GM18508 (cell line): ENCODE data around the gene GSDME.
A peak's percentile ranks its signal among the peaks of the same experiment; 100 is the strongest.

Experiments used
- ATAC-seq: cut with Tn5 transposase; IDR thresholded peaks from one replicate; pipeline ENCODE4 v1.9.1; 2021; ENCODE audit warnings: moderate number of reproducible peaks; ENCODE audit not compliant: insufficient read depth, unreplicated experiment

The GSDME gene

DNA sequence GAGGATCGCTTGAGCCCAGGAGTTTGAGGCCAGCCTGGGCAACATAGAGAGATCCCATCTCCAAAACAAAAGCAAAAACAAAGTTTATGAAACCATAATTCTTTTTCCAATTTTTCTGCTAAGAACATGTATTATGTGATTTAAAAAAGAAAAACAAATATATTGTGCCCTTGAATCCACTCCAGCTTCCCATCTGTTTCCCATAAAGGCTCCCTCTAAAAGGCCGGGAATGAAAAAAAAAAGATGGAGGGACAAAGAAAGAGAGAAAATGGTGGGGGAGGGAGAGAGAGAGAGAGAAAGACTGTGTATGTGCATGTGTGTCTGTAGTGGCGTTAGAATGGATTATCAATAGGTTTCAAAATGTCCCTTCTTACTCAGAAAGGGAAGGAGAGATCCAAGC, 20.5 kb upstream of the GSDME start:
- ATAC-seq, result no peak

- ATAC-seq, result no peak
These were observed 16.4 kb upstream of the GSDME start for GRCh38 chr7:24773646-24774045.

DNA sequence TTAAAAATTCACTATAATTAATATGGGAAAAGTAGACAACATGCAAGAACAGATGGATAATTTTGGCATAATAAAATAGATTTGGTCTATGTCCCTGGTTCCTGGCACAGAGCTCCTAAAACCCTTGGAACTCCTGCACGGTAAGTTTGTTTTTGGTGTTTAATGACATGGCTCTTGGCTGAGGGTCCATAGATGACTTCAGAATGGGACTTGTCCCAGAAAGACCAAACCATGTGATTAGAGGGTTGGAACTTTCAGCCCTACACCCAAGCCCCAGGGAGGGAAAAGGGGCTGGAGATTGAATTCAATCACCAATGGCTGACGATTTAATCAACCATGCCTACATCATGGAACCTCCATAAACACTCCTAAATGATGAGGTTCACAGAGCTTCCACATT, 12.6 kb upstream of the GSDME start:
- ATAC-seq, result no peak

DNA sequence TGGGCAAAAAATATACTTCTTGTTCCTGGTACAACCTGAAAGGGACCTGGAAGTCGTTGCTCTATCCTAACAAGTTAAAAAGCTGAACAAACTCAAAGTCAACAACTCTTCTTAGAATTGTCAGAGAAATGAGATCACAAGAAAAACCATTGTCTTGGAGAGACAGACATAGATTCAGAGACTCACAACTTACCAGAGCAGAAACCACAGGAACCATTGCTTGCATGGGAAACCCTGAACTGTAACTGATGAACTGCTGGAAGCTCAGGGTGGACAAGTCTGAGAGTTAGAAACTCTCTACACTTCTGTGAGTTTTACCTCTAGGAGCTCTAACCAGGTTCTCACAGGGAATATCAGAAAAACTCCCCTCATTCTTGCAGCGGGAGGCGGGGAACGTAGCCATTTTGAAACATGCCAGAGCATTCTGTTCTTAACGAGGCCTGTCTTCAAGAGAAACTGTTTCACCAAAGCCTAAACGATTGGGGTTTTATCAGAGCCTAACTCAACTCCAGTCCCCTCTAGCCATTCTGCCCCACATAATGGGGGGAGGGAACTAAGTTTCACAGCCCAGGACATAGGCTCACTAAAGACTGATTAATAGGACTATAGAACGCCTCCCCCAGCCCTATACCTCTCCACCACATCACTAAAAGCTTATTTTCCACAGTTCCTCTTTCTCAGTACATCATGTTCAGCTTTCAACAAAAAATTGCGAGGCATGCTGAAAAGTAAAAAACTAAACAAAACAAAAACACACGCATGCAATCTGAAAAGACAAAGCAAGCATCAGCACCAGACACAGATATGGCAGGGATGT, 12.0 kb upstream of the GSDME start:
- ATAC-seq, result no peak

DNA sequence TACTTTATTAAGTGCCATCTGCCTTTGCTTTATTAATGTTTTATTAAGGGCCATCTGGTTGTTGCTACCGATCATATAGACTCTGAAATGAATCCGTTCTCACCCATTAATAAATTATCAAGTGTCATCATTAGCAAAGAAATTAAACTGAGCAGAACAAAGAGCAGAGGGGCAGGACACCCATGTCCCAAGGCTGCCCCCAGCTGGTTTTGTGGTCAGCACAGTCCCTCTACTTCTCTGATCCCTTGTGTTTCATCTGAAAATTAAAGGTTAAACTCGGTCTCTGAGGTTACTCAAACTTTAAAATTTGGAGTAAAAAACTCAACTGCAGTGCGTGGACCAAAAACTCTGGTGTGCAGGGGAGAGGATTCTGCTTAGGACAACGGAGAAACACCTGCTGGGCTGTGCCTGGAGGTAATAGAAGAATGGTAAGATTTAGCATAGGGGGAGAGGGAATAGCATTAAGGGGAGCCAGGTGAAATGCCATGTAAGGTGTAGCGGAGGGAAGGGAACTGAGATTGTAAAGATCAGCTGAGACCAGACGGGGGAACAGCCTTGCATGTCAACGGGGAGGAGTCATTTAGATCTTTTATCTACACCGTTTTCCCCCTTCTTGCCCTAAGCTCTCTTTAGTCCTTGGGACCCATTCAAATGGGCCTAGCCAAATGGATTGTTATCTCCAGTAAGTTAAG, 10.8 kb upstream of the GSDME start:
- ATAC-seq, result no peak

GRCh38 chr7:24764972-24765744, 7.9 kb upstream of the GSDME start:
- ATAC-seq, result no peak

GRCh38 chr7:24764011-24764410, 6.7 kb upstream of the GSDME start:
- ATAC-seq, result no peak

- no peak for ATAC-seq
These were observed 6.1 kb upstream of the GSDME start for GRCh38 chr7:24763303-24763901.

GRCh38 chr7:24762771-24763170, 5.5 kb upstream of the GSDME start:
- ATAC-seq, result no peak

DNA sequence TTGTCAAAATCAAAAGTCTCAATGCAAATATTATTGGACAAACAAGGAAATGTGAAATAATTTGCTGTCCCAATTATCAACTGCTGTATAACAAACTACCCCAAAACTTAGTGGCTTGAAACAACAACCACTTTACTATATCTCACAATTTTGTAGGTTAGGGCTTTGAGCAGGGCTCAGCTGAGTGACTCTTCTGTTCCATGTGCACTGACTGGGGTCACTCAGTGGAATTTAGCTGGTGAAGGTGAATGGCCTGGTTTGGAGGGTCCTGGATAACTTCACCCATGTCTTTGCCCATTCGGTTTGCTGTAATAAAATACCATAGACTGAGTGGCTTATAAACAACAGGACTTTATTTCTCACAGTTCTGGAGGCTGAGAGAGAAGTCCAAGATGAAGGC, 3.7 kb upstream of the GSDME start:
- ATAC-seq, result no peak

DNA sequence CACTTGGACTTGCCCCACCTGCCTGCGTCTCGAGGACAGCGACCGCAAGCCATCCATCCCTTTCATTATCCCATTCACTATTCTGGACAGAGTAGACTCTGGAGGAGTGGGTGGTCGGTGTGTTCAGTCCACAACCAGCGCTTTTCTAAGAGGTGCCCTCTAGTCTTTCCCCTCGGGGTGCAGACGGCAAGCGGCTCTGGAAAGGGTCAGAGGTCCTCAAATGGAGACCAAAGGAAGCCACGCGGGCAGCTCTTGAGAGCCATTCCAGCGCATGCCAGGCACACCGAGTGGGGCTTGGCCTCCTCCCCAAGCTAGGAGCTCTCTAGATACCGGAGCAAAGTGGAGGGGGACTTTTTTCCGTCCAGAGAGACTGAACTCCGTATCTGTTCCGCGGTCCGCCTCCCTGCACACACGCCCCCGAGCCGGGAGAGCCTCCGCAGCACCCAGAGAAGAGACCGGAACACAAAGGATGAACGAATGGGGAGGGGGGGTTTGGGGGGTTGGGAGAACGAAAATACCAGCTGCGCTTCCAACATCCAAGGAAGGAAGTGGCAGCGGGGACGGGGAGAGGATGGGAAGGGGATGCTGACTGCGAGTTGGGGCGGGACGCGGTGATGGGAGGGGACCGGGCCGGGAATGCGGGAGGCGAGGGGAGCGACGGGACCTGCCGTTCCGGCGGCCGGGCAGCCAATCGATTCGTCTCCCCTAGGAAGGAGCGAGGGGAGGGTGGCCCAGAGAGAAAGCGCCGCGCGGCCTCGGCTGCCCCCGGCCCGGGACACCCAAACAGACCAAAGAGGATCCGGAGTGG, 515 bp downstream of the GSDME start:
- no peak for ATAC-seq

DNA sequence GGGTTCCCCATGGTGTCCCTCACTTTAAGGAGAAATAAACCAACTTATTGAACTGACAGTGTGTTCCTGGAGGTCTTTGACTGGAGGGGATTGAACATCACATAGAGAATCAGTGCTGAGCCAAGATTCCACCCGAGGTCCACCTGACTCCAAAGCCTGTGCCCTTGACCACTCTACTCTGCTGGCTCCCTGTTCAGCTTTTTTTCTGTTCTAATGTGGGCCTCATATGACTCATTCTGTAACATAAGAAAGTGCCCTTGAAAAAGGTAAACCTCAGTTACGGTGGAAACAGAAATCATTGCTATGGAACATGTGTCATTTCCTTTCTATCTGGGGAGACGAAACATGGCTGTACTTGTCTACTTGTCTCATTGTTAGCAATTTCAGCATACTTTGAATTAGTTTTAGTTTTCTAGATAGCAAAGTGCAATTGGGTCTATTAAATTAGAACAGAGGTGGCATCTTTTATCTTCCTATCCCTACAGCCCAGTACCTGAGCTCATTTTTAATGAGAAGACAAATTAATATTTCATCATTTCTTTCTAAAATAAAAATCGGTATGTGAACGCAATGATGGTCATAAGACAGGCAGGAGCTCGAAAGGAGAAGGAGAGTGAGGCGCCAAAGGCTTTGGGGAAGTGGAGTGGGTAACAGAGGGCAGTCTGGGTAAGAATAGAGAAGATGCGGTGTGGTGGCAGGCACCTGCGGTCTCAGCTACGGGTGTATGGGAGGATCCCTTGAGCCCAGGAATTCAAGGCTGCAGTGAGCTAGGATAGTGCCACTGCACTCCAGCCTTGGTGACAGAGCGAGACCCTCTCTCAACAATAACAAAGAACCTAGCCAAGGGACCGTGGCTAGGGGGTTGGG, 1.5 kb downstream of the GSDME start:
- ATAC-seq, result peak; percentile 76

GRCh38 chr7:24754906-24755506, 2.3 kb downstream of the GSDME start:
- no peak for ATAC-seq

- ATAC-seq, result no peak
These were observed 5.0 kb downstream of the GSDME start for GRCh38 chr7:24752073-24752800.

DNA sequence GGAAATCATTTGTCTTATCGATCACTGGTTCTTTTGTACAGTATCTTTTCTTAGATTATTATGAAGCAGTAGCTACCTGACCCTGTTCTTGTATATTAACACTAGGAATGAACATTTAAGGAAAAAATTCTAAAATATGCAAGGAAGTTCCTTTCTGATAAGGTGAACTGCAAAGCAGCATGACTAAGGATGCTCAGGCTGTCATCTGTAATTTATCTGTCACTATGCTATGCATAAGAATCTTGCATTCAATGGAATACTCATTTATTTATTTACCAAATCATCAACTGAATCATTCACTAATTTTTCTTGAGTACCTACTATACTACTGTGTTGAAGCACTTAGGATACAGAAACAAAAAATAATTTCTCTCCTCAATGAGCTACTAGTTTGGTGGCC, 5.8 kb downstream of the GSDME start:
- ATAC-seq, result no peak

- no peak for ATAC-seq
These were observed 6.7 kb downstream of the GSDME start for GRCh38 chr7:24750441-24751055.

GRCh38 chr7:24748521-24748920, 8.7 kb downstream of the GSDME start:
- no peak for ATAC-seq

DNA sequence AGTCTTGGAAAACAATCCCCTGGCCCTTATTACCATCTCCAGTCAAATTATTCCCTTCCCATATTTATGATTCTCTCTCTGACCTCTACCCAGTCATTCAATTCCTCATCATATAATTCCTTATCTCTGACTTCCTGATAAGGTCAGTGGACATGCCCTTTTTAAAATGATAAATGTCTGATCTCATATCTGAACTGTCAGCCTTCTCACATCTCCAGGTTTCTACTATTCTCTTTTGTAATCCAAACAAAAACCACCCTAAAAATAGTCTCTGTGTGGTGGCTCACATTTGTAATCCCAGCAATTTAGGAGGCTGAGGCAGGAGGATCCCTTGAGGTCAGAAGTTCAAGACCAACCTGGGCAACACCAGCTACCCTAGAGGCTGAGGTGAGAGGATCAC, 11.9 kb downstream of the GSDME start:
- ATAC-seq, result no peak
